Smooth muscle cell (in vitro differentiated cells): ENCODE results near the gene NDC1. TPM values are rescaled to one million over a fixed set of nuclear protein-coding genes. Genes with fewer than 3 reads are reported as not detected.
A peak's percentile ranks its signal among the peaks of the same experiment; 100 is the strongest.

Experiments
- DNase-seq: peaks from one replicate; lab custom pipeline; 2025; ENCODE audit not compliant: unreplicated experiment; lab: John Stamatoyannopoulos, UW
- H2AFZ ChIP-seq: fragments of 200-600 bp; sonication (generic); 2 replicates; pipeline ENCODE4 v1.6.0; 2016; ENCODE audit warnings: antibody characterized with exemption, low read depth, mild to moderate bottlenecking
- H3F3A ChIP-seq: fragments of 200-600 bp; sonication (generic); 2 replicates; pipeline ENCODE4 v1.6.0; 2017; ENCODE audit warnings: antibody characterized with exemption, low read depth
- H3K27ac ChIP-seq: fragments of 200-600 bp; sonication (generic); 2 replicates; pipeline ENCODE4 v1.5.1; 2016; ENCODE audit warnings: low read depth, mild to moderate bottlenecking
- H3K27me3 ChIP-seq: fragments of 200-600 bp; sonication (generic); 2 replicates; pipeline ENCODE4 v1.6.1; 2016; ENCODE audit warnings: low read depth, mild to moderate bottlenecking
- H3K36me3 ChIP-seq: fragments of 200-600 bp; sonication (generic); 2 replicates; pipeline ENCODE4 v1.5.1; 2016; ENCODE audit warnings: low read depth
- H3K4me1 ChIP-seq: fragments of 200-600 bp; sonication (generic); 2 replicates; pipeline ENCODE4 v1.5.1; 2016; ENCODE audit warnings: low read depth
- H3K4me2 ChIP-seq: fragments of 200-600 bp; sonication (generic); 2 replicates; pipeline ENCODE4 v1.6.0; 2016; ENCODE audit warnings: mild to moderate bottlenecking
- H3K4me3 ChIP-seq: fragments of 200-600 bp; sonication (generic); 2 replicates; pipeline ENCODE4 v1.5.1; 2016; ENCODE audit warnings: mild to moderate bottlenecking
- H3K79me2 ChIP-seq: fragments of 200-600 bp; sonication (generic); 2 replicates; pipeline ENCODE4 v1.6.0; 2016; ENCODE audit warnings: low read depth, mild to moderate bottlenecking
- H3K9ac ChIP-seq: fragments of 200-600 bp; sonication (generic); 2 replicates; pipeline ENCODE4 v1.6.0; 2016; ENCODE audit warnings: low read depth
- H3K9me3 ChIP-seq: fragments of 200-600 bp; sonication (generic); replicated peaks from 2 replicates; pipeline ENCODE4 v1.5.1; 2016; ENCODE audit warnings: low read depth
- H4K20me1 ChIP-seq: fragments of 200-600 bp; sonication (generic); 2 replicates; pipeline ENCODE4 v1.6.0; 2016; ENCODE audit warnings: low read depth
- WGBS: methylation state at CpG from one replicate; pipeline ENCODE4 v1.1.7; 2016; ENCODE audit warnings: low lambda C conversion rate; 5-methylcytosine and 5-hydroxymethylcytosine counted together
- polyA plus RNA-seq: library from polyadenylated mRNA; unstranded; fragments of >200 nt; fragmentation: Nextera tagmentation; extraction: Ambion mirVana; gene quantifications from 2 replicates; pipeline ENCODE4 v1.2.1, GENCODE V29; 2016
- total RNA-seq: library from RNA; depleted of rRNA; stranded (reverse); fragments of >200 nt; gene quantifications from 2 replicates; pipeline ENCODE4 v1.2.3, GENCODE V29; 2014
- TF ChIP-seq, protein P1 (sequence below): fragments of 200-600 bp; sonication (generic); IDR thresholded peaks from 2 replicates; pipeline ENCODE4 v1.5.1; 2017; ENCODE audit warnings: borderline replicate concordance, mild to moderate bottlenecking, antibody characterized with exemption; ENCODE audit not compliant: insufficient read depth, poor library complexity, severe bottlenecking

The NDC1 gene
- total and polyA plus RNA-seq, 2 experiments from 2014 or later: 5.5 to 20.2 TPM

DNA sequence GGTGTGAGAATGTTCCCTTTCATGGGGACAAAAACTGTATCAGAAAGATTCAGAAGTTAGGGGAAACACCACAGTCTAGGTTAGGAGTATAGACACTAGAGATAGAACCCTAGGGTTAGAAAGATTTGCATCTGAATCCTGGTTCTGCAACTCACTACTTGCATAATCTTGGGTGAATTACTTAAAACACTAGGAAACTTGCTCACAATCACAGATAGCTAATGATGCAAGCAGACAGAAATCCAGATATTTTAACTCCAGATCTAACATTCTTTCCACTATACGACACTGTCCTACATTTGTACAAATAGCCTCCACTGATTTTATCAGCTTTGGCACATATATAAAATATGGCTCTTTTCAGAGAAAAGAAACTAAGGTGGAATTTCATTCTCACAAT lies 68.3 kb downstream of the NDC1 start:
- TF ChIP-seq, protein P1, sequence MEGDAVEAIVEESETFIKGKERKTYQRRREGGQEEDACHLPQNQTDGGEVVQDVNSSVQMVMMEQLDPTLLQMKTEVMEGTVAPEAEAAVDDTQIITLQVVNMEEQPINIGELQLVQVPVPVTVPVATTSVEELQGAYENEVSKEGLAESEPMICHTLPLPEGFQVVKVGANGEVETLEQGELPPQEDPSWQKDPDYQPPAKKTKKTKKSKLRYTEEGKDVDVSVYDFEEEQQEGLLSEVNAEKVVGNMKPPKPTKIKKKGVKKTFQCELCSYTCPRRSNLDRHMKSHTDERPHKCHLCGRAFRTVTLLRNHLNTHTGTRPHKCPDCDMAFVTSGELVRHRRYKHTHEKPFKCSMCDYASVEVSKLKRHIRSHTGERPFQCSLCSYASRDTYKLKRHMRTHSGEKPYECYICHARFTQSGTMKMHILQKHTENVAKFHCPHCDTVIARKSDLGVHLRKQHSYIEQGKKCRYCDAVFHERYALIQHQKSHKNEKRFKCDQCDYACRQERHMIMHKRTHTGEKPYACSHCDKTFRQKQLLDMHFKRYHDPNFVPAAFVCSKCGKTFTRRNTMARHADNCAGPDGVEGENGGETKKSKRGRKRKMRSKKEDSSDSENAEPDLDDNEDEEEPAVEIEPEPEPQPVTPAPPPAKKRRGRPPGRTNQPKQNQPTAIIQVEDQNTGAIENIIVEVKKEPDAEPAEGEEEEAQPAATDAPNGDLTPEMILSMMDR: no peak
- Histone ChIP-seq H3K4me2 (peak overlapping the region; percentile 46), H3F3A (peaks cover 6% of the 10 kb centered on the region), H3K27ac (peak overlapping the region; percentile 43), H3K9me3 (no peaks in the 10 kb centered on the region), H4K20me1 (no peaks in the 10 kb centered on the region), H3K4me1 (peaks cover 14% of the 10 kb centered on the region), H3K27me3 (no peaks in the 10 kb centered on the region), H3K9ac (no peak overlapping the region), H3K79me2 (no peaks in the 10 kb centered on the region), H3K36me3 (no peaks in the 10 kb centered on the region), H2AFZ (no peak overlapping the region), H3K4me3 (no peak overlapping the region)
- 28% methylated on average over 1 of the region's 1 CpG for WGBS
- DNase-seq: no peak

DNA sequence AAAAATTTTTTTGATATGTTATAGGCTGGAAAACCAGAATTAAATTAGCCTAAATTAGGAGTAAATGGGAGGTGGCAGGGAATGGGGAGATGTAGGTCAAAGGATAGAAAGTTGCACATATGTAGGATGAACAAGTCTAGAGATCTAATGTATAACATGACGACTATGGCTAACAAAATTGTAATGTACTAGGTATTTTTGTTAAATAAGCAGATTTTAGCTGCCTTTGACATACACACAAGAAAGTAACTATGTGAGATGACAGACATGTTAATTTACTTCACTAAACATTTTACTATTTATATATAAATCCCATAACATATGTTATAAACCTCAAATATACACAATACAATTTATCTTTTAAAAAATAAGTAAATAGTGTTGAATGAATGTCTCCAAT lies 68.9 kb downstream of the NDC1 start:
- Histone ChIP-seq H3K9me3 (no peaks in the 10 kb centered on the region), H3K9ac (no peak overlapping the region), H3F3A (peaks cover 6% of the 10 kb centered on the region), H3K27ac (peak overlapping the region; percentile 43), H3K36me3 (no peaks in the 10 kb centered on the region), H3K4me2 (no peak overlapping the region), H3K4me3 (no peak overlapping the region), H3K79me2 (no peaks in the 10 kb centered on the region), H3K27me3 (no peaks in the 10 kb centered on the region), H3K4me1 (peaks cover 14% of the 10 kb centered on the region), H4K20me1 (no peaks in the 10 kb centered on the region), H2AFZ (no peak overlapping the region)
- TF ChIP-seq, protein P1: no peak
- 96% methylated on average over 1 of the region's 1 CpG for WGBS
- no peak for DNase-seq

DNA sequence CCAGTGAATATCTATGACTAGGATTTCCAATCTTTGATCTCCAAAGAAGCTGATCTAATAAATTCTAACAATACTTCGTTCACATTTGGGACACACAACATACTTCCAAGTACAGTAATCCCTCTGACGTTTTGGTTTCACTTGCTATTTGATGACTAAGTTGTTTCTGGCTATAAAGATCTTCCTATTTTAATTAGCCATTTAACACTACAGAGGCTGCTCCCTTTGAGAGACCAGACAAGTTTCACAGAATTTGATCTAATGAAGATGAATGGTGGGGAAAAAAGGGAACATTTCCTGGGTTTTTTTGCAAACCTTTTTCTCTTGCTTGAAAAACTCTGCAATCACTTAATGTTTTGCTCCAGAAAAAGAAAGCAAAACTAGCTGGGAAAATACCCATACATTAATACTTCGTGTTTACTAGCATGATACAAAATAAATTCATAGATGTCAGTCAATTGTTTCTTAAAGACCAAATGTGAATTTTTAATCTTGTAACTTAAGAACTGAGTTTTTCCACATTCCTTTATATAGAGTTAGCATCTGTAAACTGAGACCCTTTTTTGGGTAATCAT lies 71.2 kb downstream of the NDC1 start:
- Histone ChIP-seq H3F3A (peaks cover 6% of the 10 kb centered on the region), H2AFZ (peak overlapping the region; percentile 34), H3K9ac (peak overlapping the region; percentile 42), H3K27ac (peak overlapping the region; percentile 83), H3K79me2 (no peaks in the 10 kb centered on the region), H4K20me1 (no peaks in the 10 kb centered on the region), H3K9me3 (no peaks in the 10 kb centered on the region), H3K4me3 (peak overlapping the region; percentile 3), H3K4me1 (peaks cover 10% of the 10 kb centered on the region), H3K27me3 (no peaks in the 10 kb centered on the region), H3K36me3 (no peaks in the 10 kb centered on the region), H3K4me2 (peak overlapping the region; percentile 82)
- DNase-seq: no peak
- WGBS: 32% methylated on average over 3 of the region's 3 CpGs
- TF ChIP-seq, protein P1: no peak

DNA sequence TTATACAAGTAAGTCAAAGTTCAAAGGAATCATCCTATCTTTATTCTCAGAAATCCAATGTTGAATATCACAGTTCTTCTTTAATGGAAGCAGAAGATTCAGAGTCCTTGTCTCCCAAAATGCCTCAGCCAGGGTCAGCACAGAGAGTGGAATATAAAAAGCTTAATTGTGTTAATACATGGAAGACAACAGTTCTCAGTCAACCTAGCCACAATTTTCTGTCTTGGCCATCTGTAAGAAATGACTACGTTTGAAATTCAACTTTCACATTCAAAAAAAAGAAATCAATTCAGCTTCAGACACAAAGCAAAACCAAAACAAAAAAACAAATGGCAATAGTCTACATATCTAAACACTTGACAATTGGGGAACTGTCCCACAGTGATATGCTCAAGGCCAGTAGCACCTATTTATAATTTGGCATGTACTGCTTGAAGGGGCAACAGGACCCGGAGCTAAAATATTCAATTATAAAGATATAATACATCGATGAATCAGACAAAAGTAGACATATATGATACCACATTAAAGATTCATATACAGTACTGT lies 71.8 kb downstream of the NDC1 start:
- Histone ChIP-seq H3K36me3 (no peaks in the 10 kb centered on the region), H4K20me1 (no peaks in the 10 kb centered on the region), H3K4me2 (peak overlapping the region; percentile 82), H3K9ac (peak overlapping the region; percentile 33), H3K27me3 (no peaks in the 10 kb centered on the region), H3F3A (peaks cover 6% of the 10 kb centered on the region), H3K79me2 (no peaks in the 10 kb centered on the region), H3K9me3 (no peaks in the 10 kb centered on the region), H3K4me3 (no peak overlapping the region), H3K27ac (peak overlapping the region; percentile 83), H2AFZ (peak overlapping the region; percentile 34), H3K4me1 (peaks cover 9% of the 10 kb centered on the region)
- WGBS: 95% methylated on average over 3 of the region's 3 CpGs
- TF ChIP-seq, protein P1: no peak
- DNase-seq: no peak
